Mammary epithelial cell (primary cell): ENCODE measurements around the gene STRN3.

Experiments used
- CTCF ChIP-seq, 2 donors: IDR thresholded peaks in 1 of 2; conservative IDR thresholded peaks in 1 of 2; 2 replicates each; pipeline ENCODE4 v1.5.1; 2011 to 2012; ENCODE audit warnings: inconsistent platforms in 2 of 2, low read length in 2 of 2, mild to moderate bottlenecking in 2 of 2, control low read depth in 1 of 2, low read depth in 1 of 2; ENCODE audit not compliant: insufficient read depth in 1 of 2; ENCODE audit errors: extremely low read depth in 1 of 2
- EZH2 ChIP-seq: IDR thresholded peaks from 2 replicates; pipeline ENCODE4 v1.6.1; 2012; ENCODE audit warnings: low read length, inconsistent platforms, borderline replicate concordance

GRCh38 chr14:31021576-31021949 lies 4.6 kb downstream of the STRN3 start:
- TF ChIP-seq CTCF (conservative IDR thresholded peaks at IDR 0.05 in 1 of 2, IDR thresholded peaks at IDR 0.05 in 1 of 2; ENCODE audit: extremely low read depth in 1 of 2, insufficient read depth in 1 of 2, low read depth in 1 of 2, low read length in 2 of 2) (no peak), EZH2 (no peak)
